Renal cortical epithelial cell (primary cell): Measurements from ENCODE around the gene FAM222A. TPM values are rescaled to one million over a fixed set of nuclear protein-coding genes. Genes with fewer than 3 reads are reported as not detected.

Experiments used
- DNase-seq: peaks from one replicate; pipeline ENCODE4 v3.0.0-alpha.2; 2011; ENCODE audit warnings: low read depth
- total RNA-seq: library from RNA; depleted of rRNA; stranded (reverse); fragments of >200 nt; gene quantifications from 2 replicates; pipeline ENCODE4 v1.2.3, GENCODE V29; 2014

FAM222A gene
- total RNA-seq = 0.35 and 3.1 TPM in 2 replicates

GRCh38 chr12:109713187-109714070 is at the start of gene FAM222A:
TSS of gene FAM222A (plus strand) at chr12:109713825. CDS start at chr12:109744147, 30,322 bp downstream.
- DNase-seq = peak; percentile 86

- DNase-seq = no peak
These were observed 49.2 kb upstream of the FAM222A start for GRCh38 chr12:109664402-109664801.

GRCh38 chr12:109666068-109666467 is 47.6 kb upstream of the FAM222A start:
- no peak for DNase-seq

- no peak for DNase-seq
These were observed 42.9 kb upstream of the FAM222A start for GRCh38 chr12:109670731-109671130.

GRCh38 chr12:109671502-109671901 is 42.1 kb upstream of the FAM222A start:
- DNase-seq = peak; percentile 65

GRCh38 chr12:109673379-109673778 is 40.2 kb upstream of the FAM222A start:
- no peak for DNase-seq

- no peak for DNase-seq
These were observed 39.7 kb upstream of the FAM222A start for GRCh38 chr12:109673884-109674283.

- DNase-seq = no peak
These were observed 38.2 kb upstream of the FAM222A start for GRCh38 chr12:109675411-109675810.

- no peak for DNase-seq
These were observed 36.3 kb upstream of the FAM222A start for GRCh38 chr12:109677279-109677691.

- no peak for DNase-seq
These were observed 34.9 kb upstream of the FAM222A start for GRCh38 chr12:109678719-109679118.

GRCh38 chr12:109679501-109680263 is 33.9 kb upstream of the FAM222A start:
- no peak for DNase-seq

GRCh38 chr12:109680264-109681005 is 33.2 kb upstream of the FAM222A start:
- no peak for DNase-seq

- no peak for DNase-seq
These were observed 31.5 kb upstream of the FAM222A start for GRCh38 chr12:109681986-109682707.

- DNase-seq = no peak
These were observed 30.9 kb upstream of the FAM222A start for GRCh38 chr12:109682708-109683060.

- DNase-seq = no peak
These were observed 30.3 kb upstream of the FAM222A start for GRCh38 chr12:109683316-109683715.

- no peak for DNase-seq
These were observed 27.8 kb upstream of the FAM222A start for GRCh38 chr12:109685574-109686447.

GRCh38 chr12:109686523-109686922 is 27.1 kb upstream of the FAM222A start:
- no peak for DNase-seq

- DNase-seq = no peak
These were observed 26.4 kb upstream of the FAM222A start for GRCh38 chr12:109687250-109687649.

GRCh38 chr12:109689426-109689825 is 24.2 kb upstream of the FAM222A start:
- no peak for DNase-seq

- no peak for DNase-seq
These were observed 20.5 kb upstream of the FAM222A start for GRCh38 chr12:109693160-109693559.
